Placental pericyte (primary cell): ENCODE data around the gene CCDC71. TPM values are rescaled to one million over a fixed set of nuclear protein-coding genes. Genes with fewer than 3 reads are reported as not detected.

Experiments used
- total RNA-seq: library from RNA; depleted of rRNA; stranded (reverse); fragments of >200 nt; gene quantifications from 2 replicates; pipeline ENCODE4 v1.2.3, GENCODE V29; 2012

CCDC71 gene
- 28.5 and 30.0 TPM in 2 replicates for total RNA-seq

DNA sequence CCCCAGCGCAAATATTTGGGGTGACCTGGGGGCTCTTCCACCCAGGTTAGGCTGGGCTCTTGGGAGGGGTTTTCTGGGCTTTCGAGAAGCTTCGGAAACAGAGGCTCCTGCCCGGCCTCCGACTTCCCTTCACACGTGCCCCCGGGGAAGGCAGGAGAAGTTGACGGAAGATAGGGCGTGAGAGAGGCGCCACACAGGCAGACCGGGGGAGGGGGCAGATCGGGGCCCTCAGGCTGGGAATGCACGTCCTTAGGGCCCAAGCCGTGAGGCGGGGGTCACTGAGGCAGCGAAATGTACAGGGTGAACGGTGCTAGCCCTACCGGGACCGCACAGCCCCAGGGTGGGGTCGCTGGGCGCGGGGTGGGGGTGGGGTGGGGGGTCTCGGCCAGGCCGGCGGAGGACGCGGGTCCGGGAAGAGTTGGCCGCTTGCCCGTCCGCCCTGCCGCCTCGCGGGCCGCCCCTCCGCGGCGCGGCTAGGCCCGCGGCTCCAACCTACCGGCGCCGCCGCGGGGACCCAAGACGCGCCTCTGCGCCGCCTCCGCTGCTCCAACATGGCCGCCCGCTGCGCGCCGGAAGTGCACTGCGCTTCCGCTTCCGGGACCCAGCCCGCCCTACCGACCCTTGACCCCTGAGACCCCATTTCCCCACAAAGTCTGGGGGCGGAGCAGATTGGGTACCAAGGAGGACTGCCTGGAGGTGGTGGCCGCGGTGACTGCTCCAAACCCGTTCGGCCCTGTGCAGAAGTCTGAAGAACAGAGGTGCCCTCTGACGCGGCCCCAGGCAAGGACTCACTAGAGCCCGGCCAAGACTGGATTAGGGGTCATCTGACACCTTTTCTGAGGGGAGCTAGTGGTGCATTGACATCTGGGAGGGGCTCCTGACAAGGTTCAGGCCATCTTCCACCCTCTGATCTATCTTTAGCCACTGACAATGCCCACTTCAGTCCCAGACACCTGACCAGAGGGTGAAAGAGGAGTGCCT lies at the start of gene CCDC71:
Gene CCDC71, minus strand, starts transcription at position 561 of the 981 bp plus-strand sequence. CDS start 2,123 bp downstream, outside the sequence.

DNA sequence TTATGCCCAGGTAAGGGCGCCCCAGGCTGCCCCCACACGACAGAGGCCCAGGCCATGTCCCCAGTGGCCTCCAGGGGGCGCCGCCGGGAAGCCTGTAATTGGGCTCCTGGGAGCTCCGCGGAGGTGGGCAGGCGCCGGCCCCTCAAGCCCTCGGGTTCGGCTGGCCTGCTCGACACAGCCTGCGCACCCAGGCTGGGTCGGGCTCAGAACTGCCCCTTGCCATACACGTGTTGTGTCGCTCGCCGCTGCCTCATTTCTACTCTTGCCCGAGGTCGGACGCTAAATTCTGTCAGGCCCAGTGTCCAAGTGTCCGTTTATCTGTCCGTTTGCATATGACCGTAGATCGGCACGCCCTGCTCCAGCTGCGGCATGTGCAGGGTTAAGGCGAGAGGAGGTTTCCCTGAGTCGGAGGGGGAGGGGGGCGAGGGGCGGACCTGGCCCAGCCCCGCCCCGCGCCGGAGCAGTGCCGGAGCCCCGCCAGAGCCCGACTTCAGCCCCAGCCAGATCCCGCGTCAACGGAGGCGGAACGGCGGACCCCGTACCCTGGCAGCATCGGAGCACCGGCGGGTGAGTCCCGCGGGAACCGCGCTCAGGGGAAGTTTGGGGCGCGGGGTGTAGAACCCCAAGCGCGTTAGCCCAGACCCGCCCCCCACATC lies 5.1 kb upstream of the CCDC71 start, which contains the start of gene KLHDC8B:
Gene KLHDC8B, plus strand, starts transcription at position 480 of the 656 bp plus-strand sequence. CDS start 1,172 bp downstream, outside the sequence.

DNA sequence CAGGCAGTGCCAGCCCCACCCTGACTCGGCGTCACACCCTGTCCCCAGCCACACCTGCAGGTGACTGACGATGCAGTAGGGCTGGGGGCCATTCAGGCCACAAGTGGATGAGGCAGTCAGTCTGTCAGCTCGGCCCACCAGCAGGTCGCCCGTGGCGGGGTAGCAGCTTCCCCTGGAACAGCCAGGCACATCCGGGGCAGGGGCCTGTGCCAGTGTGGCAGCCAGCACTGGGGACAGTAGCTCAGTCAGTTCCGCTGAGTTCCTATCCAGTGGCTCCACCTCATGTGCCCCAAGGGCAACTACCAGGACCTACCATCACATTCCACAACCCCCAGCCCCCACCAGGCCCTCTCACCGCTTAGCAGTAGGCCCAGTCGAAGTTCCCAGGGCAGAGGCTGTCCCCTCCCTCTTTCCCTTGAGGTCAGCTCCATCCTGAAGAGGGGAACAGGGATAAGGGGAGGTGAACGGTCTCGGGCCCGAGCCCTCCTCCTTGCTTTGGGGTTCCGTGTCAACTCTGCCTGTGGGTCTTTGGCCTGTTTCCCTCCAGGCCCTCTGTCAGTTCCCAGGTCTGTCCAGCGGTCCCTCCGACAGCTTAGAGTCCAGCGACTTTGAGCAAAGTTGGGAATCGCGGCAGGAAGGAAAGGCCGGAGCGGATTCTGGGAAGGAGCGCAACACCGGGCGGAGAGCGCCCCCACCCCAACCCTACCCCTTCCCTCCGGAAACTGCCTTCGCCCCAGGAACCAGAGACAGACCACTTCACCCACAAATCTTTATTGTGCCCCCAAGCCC lies 33.5 kb downstream of the CCDC71 start, which contains the start of gene LAMB2:
Gene LAMB2, minus strand, starts transcription at position 614 of the 789 bp plus-strand sequence. Its CDS starts 183 bp downstream, at position 431.

DNA sequence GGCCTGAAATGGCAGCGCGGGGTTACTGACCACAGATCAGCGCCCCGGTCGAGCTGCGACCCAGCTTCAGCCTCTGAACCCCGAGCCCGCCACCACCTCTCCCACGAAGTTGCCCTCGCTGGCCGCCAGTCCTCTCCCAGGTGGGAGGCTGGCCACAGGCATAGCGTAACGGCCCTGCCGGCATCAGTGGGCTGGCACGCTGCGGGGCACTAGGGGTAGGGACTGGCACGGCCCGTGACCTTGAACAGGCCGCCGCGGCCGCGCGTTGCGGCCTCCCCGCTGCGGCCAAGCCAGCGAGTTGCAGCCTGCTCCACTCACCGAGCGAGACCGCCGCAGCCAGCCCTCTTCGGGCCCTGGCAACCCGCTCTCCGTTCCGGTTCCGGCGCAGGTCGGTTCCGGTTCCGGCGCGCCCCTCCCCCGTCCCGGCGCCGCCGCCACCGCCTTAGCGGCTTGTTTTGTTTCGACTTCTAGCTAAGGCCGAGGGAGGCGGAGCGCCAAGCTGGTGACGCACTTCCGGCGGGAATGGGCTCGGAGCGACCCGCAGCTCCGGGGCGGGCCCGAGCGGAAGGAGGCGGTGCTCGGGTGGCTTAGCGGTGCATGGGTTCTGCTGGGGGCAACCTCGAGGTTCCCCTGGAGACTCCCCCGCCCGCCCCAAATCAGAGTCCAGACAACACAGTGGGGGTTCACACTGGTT lies 45.5 kb downstream of the CCDC71 start, which contains the start of gene USP19:
Gene USP19, minus strand, starts transcription at position 386 of the 694 bp plus-strand sequence. CDS start 1,678 bp downstream, outside the sequence.

Other genes starting within 250 kb of the CCDC71 start
- 91.7 and 92.5 TPM in 2 replicates for gene ARIH2, start 247.5 kb downstream of the CCDC71 start, total RNA-seq
- 24.5 and 25.9 TPM in 2 replicates for gene P4HTM, start 176.1 kb downstream of the CCDC71 start, total RNA-seq
- gene WDR6, start 158.9 kb downstream of the CCDC71 start, total RNA-seq, result 89.9 and 94.8 TPM in 2 replicates
- gene DALRD3, start 147.8 kb downstream of the CCDC71 start, total RNA-seq, result 54.1 and 59.1 TPM in 2 replicates
- 39.4 and 56.9 TPM in 2 replicates for gene NDUFAF3, start 144.2 kb downstream of the CCDC71 start, total RNA-seq
- gene IMPDH2, start 136.9 kb downstream of the CCDC71 start, total RNA-seq, result 196 and 272 TPM in 2 replicates
- 139 and 158 TPM in 2 replicates for gene QRICH1, start 72.3 kb downstream of the CCDC71 start, total RNA-seq
- gene QARS1, start 61.6 kb downstream of the CCDC71 start, total RNA-seq, result 408 and 447 TPM in 2 replicates
- gene USP19, start 45.5 kb downstream of the CCDC71 start, total RNA-seq, result 44.8 and 56.7 TPM in 2 replicates
- gene LAMB2, start 33.3 kb downstream of the CCDC71 start, total RNA-seq, result 303 and 395 TPM in 2 replicates
- 17.8 and 41.6 TPM in 2 replicates for gene KLHDC8B, start 5.3 kb upstream of the CCDC71 start, total RNA-seq
- gene C3orf62, start 110.9 kb upstream of the CCDC71 start, total RNA-seq, result 1.1 and 1.3 TPM in 2 replicates
- gene USP4, start 173.7 kb upstream of the CCDC71 start, total RNA-seq, result 20.8 and 26.9 TPM in 2 replicates
- gene GPX1, start 192.0 kb upstream of the CCDC71 start, total RNA-seq, result 136 and 298 TPM in 2 replicates
- 748 and 795 TPM in 2 replicates for gene RHOA, start 245.6 kb upstream of the CCDC71 start, total RNA-seq
- gene TCTA, start 246.1 kb upstream of the CCDC71 start, total RNA-seq, result 19.7 and 27.3 TPM in 2 replicates